A673 (cell line): ENCODE data around the gene SFT2D1. TPM values are rescaled to one million over a fixed set of nuclear protein-coding genes. Genes with fewer than 3 reads are reported as not detected.

Experiments
- BruUV-seq: library from RNA; stranded (reverse); fragments of 400-500 nt; replicated peaks from 2 replicates; lab custom pipeline; 2021; lab: Mats Ljungman, UMichigan
- CTCF ChIA-PET: fragments of 300-600 bp; sonication (Branson Sonifier 250); formaldehyde crosslinking; loops from one replicate; lab custom pipeline; 2022; ENCODE audit warnings: antibody characterized with exemption; lab: Charles Lee
- POLR2A ChIA-PET: fragments of 300-600 bp; sonication (Branson Sonifier 250); formaldehyde crosslinking; loops from one replicate; lab custom pipeline; 2022; ENCODE audit warnings: antibody characterized with exemption; ENCODE audit not compliant: low non-redundant PET; lab: Charles Lee
- DNase-seq: peaks from one replicate; pipeline ENCODE4 v3.0.0-alpha.2; 2015; ENCODE audit warnings: low spot score
- H3K27ac ChIP-seq: fragments of 200-600 bp; sonication (generic); 2 replicates; pipeline ENCODE4 v1.5.1; 2016; ENCODE audit warnings: mixed run types, low read depth, mild to moderate bottlenecking, mixed read lengths, antibody characterized with exemption, low read length; ENCODE audit not compliant: poor library complexity, severe bottlenecking
- H3K27me3 ChIP-seq: fragments of 200-600 bp; sonication (generic); replicated peaks from 2 replicates; pipeline ENCODE4 v1.6.1; 2017; ENCODE audit warnings: mixed run types, low read depth, mild to moderate bottlenecking, mixed read lengths, antibody characterized with exemption, low read length; ENCODE audit not compliant: insufficient read depth, poor library complexity
- H3K36me3 ChIP-seq: fragments of 200-600 bp; sonication (generic); 2 replicates; pipeline ENCODE4 v1.6.1; 2016; ENCODE audit warnings: mixed run types, mild to moderate bottlenecking, mixed read lengths, antibody characterized with exemption, low read length; ENCODE audit not compliant: insufficient read depth, poor library complexity, severe bottlenecking
- H3K4me1 ChIP-seq: fragments of 200-600 bp; sonication (generic); 2 replicates; pipeline ENCODE4 v1.6.1; 2017; ENCODE audit warnings: mixed run types, mild to moderate bottlenecking, mixed read lengths, antibody characterized with exemption, low read length; ENCODE audit not compliant: insufficient read depth, poor library complexity, severe bottlenecking
- H3K4me3 ChIP-seq: fragments of 200-600 bp; sonication (generic); 2 replicates; pipeline ENCODE4 v1.5.1; 2016; ENCODE audit warnings: low read depth, mixed run types, mild to moderate bottlenecking, mixed read lengths, low read length; ENCODE audit not compliant: poor library complexity, severe bottlenecking
- H3K9me3 ChIP-seq: fragments of 200-600 bp; sonication (generic); 2 replicates; pipeline ENCODE4 v1.6.1; 2016; ENCODE audit warnings: mixed run types, low read depth, mild to moderate bottlenecking, mixed read lengths, antibody characterized with exemption, low read length; ENCODE audit not compliant: poor library complexity, severe bottlenecking
- CTCF ChIP-seq: fragments of 300-800, 200-600 bp; sonication (generic); conservative IDR thresholded peaks from 2 replicates; pipeline ENCODE4 v1.5.1; 2017; ENCODE audit warnings: low read depth, mild to moderate bottlenecking, antibody characterized with exemption, low read length, moderate library complexity, mixed read lengths
- EZH2 ChIP-seq: fragments of 200-600 bp; sonication (generic); IDR thresholded peaks from 2 replicates; pipeline ENCODE4 v1.6.1; 2017; ENCODE audit warnings: borderline replicate concordance, low read depth, mild to moderate bottlenecking, mixed read lengths, antibody characterized with exemption, low read length; ENCODE audit not compliant: poor library complexity, severe bottlenecking
- intact Hi-C: fragments of 100-400 bp; cut with micrococcal nuclease; formaldehyde crosslinking; loops from one replicate; pipeline ENCODE4 v1.10.0; 2022; ENCODE audit not compliant: unreplicated experiment
- total RNA-seq: library from RNA; stranded (reverse); gene quantifications from 2 replicates; pipeline ENCODE4 v1.2.3, GENCODE V29; 2021

The SFT2D1 gene
- total RNA-seq, 1 experiment from 2014 or later = 62.0 TPM

- TF ChIP-seq CTCF = peak; percentile 79
- no peak for TF ChIP-seq EZH2
- H3K4me3 ChIP-seq = peak overlapping the region; percentile 86
- no peaks in the 10 kb centered on the region for H3K27me3 ChIP-seq
- no peaks in the 10 kb centered on the region for H3K9me3 ChIP-seq
- no peaks in the 10 kb centered on the region for H3K36me3 ChIP-seq
- CTCF ChIA-PET = interaction anchor here (1.0 kb wide), 1 partner anchor 68 kb away, joined by 9 read pairs; no protein-coding TSS in a partner anchor
- POLR2A ChIA-PET = no interaction called here
- intact Hi-C loops = loop anchor here (5.0 kb wide), 2 partner anchors 40 to 105 kb away; partner anchors contain the start of gene SFT2D1
- BruUV-seq = no TSS peak
- peak overlapping the region; percentile 89 for H3K27ac ChIP-seq
- peak; percentile 42 for DNase-seq
- peaks cover 4% of the 10 kb centered on the region for H3K4me1 ChIP-seq
Observed at GRCh38 chr6:166381733-166382499, 39.6 kb upstream of the SFT2D1 start.

DNA sequence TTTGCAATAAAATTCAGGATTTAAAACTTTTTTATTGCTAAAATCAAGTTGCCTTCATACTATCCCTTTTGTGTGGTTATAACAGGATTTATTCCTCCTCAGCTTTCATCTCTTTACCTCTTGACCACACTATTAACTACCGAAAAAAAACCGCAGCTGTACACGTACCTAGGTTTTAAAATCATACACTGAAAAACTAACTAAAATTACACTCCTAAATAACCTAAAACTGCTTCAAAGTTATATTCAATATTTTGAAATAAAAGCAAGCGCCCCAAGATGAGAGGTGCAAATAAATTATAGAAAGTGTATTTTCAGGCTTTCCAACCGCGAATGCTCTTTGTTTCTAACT, 39.0 kb upstream of the SFT2D1 start:
- Histone ChIP-seq H3K4me1 (peaks cover 4% of the 10 kb centered on the region), H3K4me3 (peak overlapping the region; percentile 86), H3K36me3 (no peaks in the 10 kb centered on the region), H3K27me3 (no peaks in the 10 kb centered on the region), H3K27ac (no peak overlapping the region), H3K9me3 (no peaks in the 10 kb centered on the region)
- TF ChIP-seq EZH2 = no peak
- TF ChIP-seq CTCF = no peak
- BruUV-seq = no TSS peak
- ChIA-PET POLR2A (no interaction called here), CTCF (interaction anchor here (0.7 to 1.0 kb wide), 2 partner anchors 68 to 854 kb away, joined by 7 to 9 read pairs; no protein-coding TSS in a partner anchor)
- intact Hi-C loops = loop anchor here (5.0 kb wide), 2 partner anchors 39 to 104 kb away; partner anchors contain the start of gene SFT2D1
- no peak for DNase-seq

- POLR2A ChIA-PET = no interaction called here
- no peak overlapping the region for H3K27ac ChIP-seq
- no peak for DNase-seq
Observed at GRCh38 chr6:166379800-166380199, 37.5 kb upstream of the SFT2D1 start.

More at GRCh38 chr6:166379800-166380199, 37.5 kb upstream of the SFT2D1 start:
- Histone ChIP-seq H3K4me1 (peaks cover 4% of the 10 kb centered on the region), H3K36me3 (no peaks in the 10 kb centered on the region), H3K4me3 (no peak overlapping the region), H3K27me3 (no peaks in the 10 kb centered on the region), H3K9me3 (no peaks in the 10 kb centered on the region)
- CTCF ChIA-PET = no interaction called here
- no TSS peak for BruUV-seq
- intact Hi-C loops = loop anchor here (5.0 kb wide), 2 partner anchors 37 to 102 kb away; partner anchors contain the start of gene SFT2D1
- TF ChIP-seq CTCF (no peak), EZH2 (no peak)
